HCT116 (cell line): ENCODE results near the gene ARHGEF3. TPM values are rescaled to one million over a fixed set of nuclear protein-coding genes. Genes with fewer than 3 reads are reported as not detected.

ENCODE experiments used
- ATAC-seq: fragments of 200-7000 bp; cut with Tn5 transposase; 2 replicates; pipeline ENCODE4 v1.9.1; 2020; ENCODE audit warnings: mild to moderate bottlenecking, moderate library complexity
- BruUV-seq: library from RNA; stranded (reverse); fragments of 400-500 nt; replicated peaks from 2 replicates; lab custom pipeline; 2021; lab: Mats Ljungman, UMichigan
- CTCF ChIA-PET: fragments of 300-600 bp; sonication (Branson Sonifier 250); formaldehyde crosslinking; loops from one replicate; lab custom pipeline; 2021; ENCODE audit warnings: antibody characterized with exemption; lab: Charles Lee
- POLR2A ChIA-PET: fragments of 300-600, 350-600 bp; sonication (Branson Sonifier 250); formaldehyde crosslinking; loops from one replicate; lab custom pipeline; 2021; ENCODE audit warnings: antibody characterized with exemption; lab: Charles Lee
- RAD21 ChIA-PET, 2 experiments: fragments of 300-600 bp; sonication (Branson Sonifier 250); formaldehyde crosslinking; loops; one replicate each; lab custom pipeline; 2023; ENCODE audit warnings: low total read pairs in 2 of 2; ENCODE audit not compliant: uncharacterized antibody in 2 of 2, unreplicated experiment in 2 of 2, low non-redundant PET in 1 of 2; lab: Charles Lee
- DNase-seq: peaks from one replicate; pipeline ENCODE4 v3.0.0-alpha.2; 2010; ENCODE audit warnings: low read depth, low spot score
- H2AFZ ChIP-seq: fragments of 200-600 bp; shearing (Covaris generic), sonication (generic); 2 replicates; pipeline ENCODE4 v1.6.1; 2017; ENCODE audit warnings: low read depth, mixed run types, mixed read lengths, antibody characterized with exemption, low read length; ENCODE audit not compliant: poor library complexity, severe bottlenecking
- H3K27ac ChIP-seq: 2 replicates; pipeline ENCODE4 v1.5.1; 2012; ENCODE audit warnings: low read depth, low read length
- H3K27me3 ChIP-seq: fragments of 200-600 bp; sonication (generic); 2 replicates; pipeline ENCODE4 v1.6.1; 2016; ENCODE audit warnings: mixed run types, low read length, mixed read lengths; ENCODE audit not compliant: insufficient read depth
- H3K36me3 ChIP-seq, 2 experiments: fragments of 200-500 bp in 1 of 2; fragments of 200-600 bp in 1 of 2; sonication (Bioruptor generic) in 1 of 2; sonication (generic) in 1 of 2; 2 replicates each; pipeline versions ENCODE4 v1.5.1 to v1.6.1; 2014 to 2016; ENCODE audit warnings: low read length in 2 of 2, inconsistent platforms in 1 of 2, mixed read lengths in 1 of 2, mixed run types in 1 of 2; ENCODE audit not compliant: insufficient read depth in 2 of 2, control insufficient read depth in 1 of 2
- H3K4me1 ChIP-seq, 2 experiments: fragments of 200-600 bp in 1 of 2; sonication (generic) in 1 of 2; 2 replicates each; pipeline versions ENCODE4 v1.5.1 to v1.6.1; 2012 to 2017; ENCODE audit warnings: low read length in 2 of 2, inconsistent platforms in 1 of 2, mild to moderate bottlenecking in 1 of 2, mixed read lengths in 1 of 2, mixed run types in 1 of 2, moderate library complexity in 1 of 2; ENCODE audit not compliant: insufficient read depth in 2 of 2, control insufficient read depth in 1 of 2
- H3K4me2 ChIP-seq: fragments of 200-600 bp; sonication (generic); 2 replicates; pipeline ENCODE4 v1.6.1; 2017; ENCODE audit warnings: mixed run types, low read length, mixed read lengths
- H3K4me3 ChIP-seq, 2 experiments: fragments of 200-600 bp in 1 of 2; sonication (generic) in 1 of 2; replicated peaks in 1 of 2; 2 replicates each; pipeline ENCODE4 v1.5.1; 2011 to 2016; ENCODE audit warnings: low read length in 2 of 2, control low read depth in 1 of 2, low read depth in 1 of 2, mild to moderate bottlenecking in 1 of 2, mixed read lengths in 1 of 2, mixed run types in 1 of 2
- H3K79me2 ChIP-seq: fragments of 200-600 bp; sonication (generic); 2 replicates; pipeline ENCODE4 v1.6.1; 2017; ENCODE audit warnings: mild to moderate bottlenecking, mixed run types, low read length, moderate library complexity, mixed read lengths; ENCODE audit not compliant: insufficient read depth
- H3K9ac ChIP-seq: fragments of 200-600 bp; sonication (generic); 2 replicates; pipeline ENCODE4 v1.6.1; 2016; ENCODE audit warnings: low read length, mixed read lengths
- H3K9me2 ChIP-seq: fragments of 200-600 bp; sonication (generic), shearing (Covaris generic); 2 replicates; pipeline ENCODE4 v1.6.1; 2017; ENCODE audit warnings: mixed run types, mild to moderate bottlenecking, moderate library complexity; ENCODE audit not compliant: insufficient read depth
- H3K9me3 ChIP-seq, 2 experiments: fragments of 200-500 bp in 1 of 2; fragments of 200-600 bp in 1 of 2; sonication (Bioruptor generic) in 1 of 2; sonication (generic) in 1 of 2; 2 replicates each; pipeline ENCODE4 v1.6.1; 2014 to 2017; ENCODE audit warnings: low read length in 2 of 2, mixed read lengths in 2 of 2, inconsistent platforms in 1 of 2, low read depth in 1 of 2, mild to moderate bottlenecking in 1 of 2, mixed run types in 1 of 2, moderate library complexity in 1 of 2; ENCODE audit not compliant: control insufficient read depth in 1 of 2, insufficient read depth in 1 of 2
- H4K20me1 ChIP-seq: fragments of 200-600 bp; sonication (generic), shearing (Covaris generic); 2 replicates; pipeline ENCODE4 v1.6.1; 2017; ENCODE audit warnings: mixed run types, mild to moderate bottlenecking, moderate library complexity; ENCODE audit not compliant: insufficient read depth
- CBX3 ChIP-seq: IDR thresholded peaks from 2 replicates; pipeline ENCODE4 v1.6.1; 2012; ENCODE audit warnings: low read depth
- CEBPB ChIP-seq: IDR thresholded peaks from 2 replicates; pipeline ENCODE4 v1.6.1; 2012; ENCODE audit warnings: low read depth
- ELF1 ChIP-seq: IDR thresholded peaks from 2 replicates; pipeline ENCODE4 v1.6.1; 2012; ENCODE audit warnings: low read depth, borderline replicate concordance
- EZH2 ChIP-seq: fragments of 200-600 bp; sonication (generic); IDR thresholded peaks from 2 replicates; pipeline ENCODE4 v1.6.1; 2017; ENCODE audit warnings: antibody characterized with exemption, mixed run types
- SIN3A ChIP-seq: IDR thresholded peaks from 2 replicates; pipeline ENCODE4 v1.6.1; 2012; ENCODE audit warnings: low read depth
- SP1 ChIP-seq: IDR thresholded peaks from 2 replicates; pipeline ENCODE4 v1.6.1; 2012; ENCODE audit warnings: low read depth
- TCF7L2 ChIP-seq: IDR thresholded peaks from 2 replicates; pipeline ENCODE4 v1.7.0; 2011; ENCODE audit warnings: borderline replicate concordance, inconsistent platforms; ENCODE audit not compliant: insufficient read depth, insufficient read length; ENCODE audit errors: extremely low read depth
- YY1 ChIP-seq: IDR thresholded peaks from 2 replicates; pipeline ENCODE4 v1.6.1; 2011; ENCODE audit warnings: low read length, low read depth, moderate library complexity, mild to moderate bottlenecking; ENCODE audit not compliant: insufficient replicate concordance; ENCODE audit errors: extremely low read depth
- ZFX ChIP-seq: fragments of 450-650 bp; IDR thresholded peaks from 2 replicates; pipeline ENCODE4 v1.6.1; 2017
- intact Hi-C: fragments of 100-400 bp; cut with micrococcal nuclease; formaldehyde crosslinking; loops from 2 replicates; pipeline ENCODE4 v1.10.0; 2022
- total RNA-seq: library from RNA; stranded (reverse); gene quantifications from one replicate; pipeline ENCODE4 v1.2.1, GENCODE V29; 2021; ENCODE audit not compliant: unreplicated experiment
- TF ChIP-seq, protein P1 (sequence below): IDR thresholded peaks from 2 replicates; pipeline ENCODE4 v1.6.1; 2011; ENCODE audit warnings: mild to moderate bottlenecking, low read length, moderate library complexity; ENCODE audit not compliant: insufficient replicate concordance; ENCODE audit errors: extremely low read depth
- TF ChIP-seq, protein P2 (sequence below), 3 experiments: fragments of 200-600 bp in 1 of 3; sonication (generic) in 1 of 3; IDR thresholded peaks in 2 of 3; conservative IDR thresholded peaks in 1 of 3; 2 replicates each; pipeline ENCODE4 v1.5.1; 2012 to 2017; ENCODE audit warnings: low read depth in 2 of 3, low read length in 2 of 3, antibody characterized with exemption in 1 of 3, borderline replicate concordance in 1 of 3, control low read depth in 1 of 3, mild to moderate bottlenecking in 1 of 3, mixed read lengths in 1 of 3, mixed run types in 1 of 3, moderate library complexity in 1 of 3; ENCODE audit not compliant: insufficient read depth in 1 of 3

ARHGEF3 gene
- total RNA-seq, 1 experiment from 2014 or later: 18.1 TPM

DNA sequence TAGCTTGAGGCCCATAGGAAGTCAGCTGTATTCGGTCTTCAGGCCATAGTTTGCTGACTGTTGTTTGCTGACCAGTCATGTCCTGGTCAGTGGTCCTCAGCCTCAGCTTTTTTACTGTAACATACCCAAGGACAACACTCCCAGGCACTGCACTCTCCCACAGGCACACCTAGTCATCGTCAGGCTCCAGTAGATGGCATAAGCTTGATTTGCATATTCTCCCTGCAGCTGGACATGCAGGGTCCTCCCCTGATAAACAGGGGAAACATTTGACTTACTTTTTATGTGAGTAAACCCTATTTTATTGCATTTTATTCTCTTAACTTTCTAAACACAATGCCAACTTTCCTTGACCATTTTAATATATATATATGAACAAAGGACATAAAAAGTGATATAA, 22.9 kb downstream of the ARHGEF3 start:
- Histone ChIP-seq H3K4me1 (peaks cover 3 to 11% of the 10 kb centered on the region in 2 experiments), H3K4me2 (no peak overlapping the region), H3K9me2 (no peaks in the 10 kb centered on the region), H3K36me3 (no peaks in the 10 kb centered on the region), H3K27me3 (no peaks in the 10 kb centered on the region), H4K20me1 (no peaks in the 10 kb centered on the region), H3K79me2 (no peaks in the 10 kb centered on the region), H3K4me3 (no peak overlapping the region), H3K9ac (no peak overlapping the region), H3K27ac (no peak overlapping the region), H3K9me3 (no peaks in the 10 kb centered on the region), H2AFZ (no peak overlapping the region)
- ChIA-PET POLR2A (no interaction called here), CTCF (interaction anchor here (1.3 kb wide), 1 partner anchor 20 kb away, joined by 5 read pairs; no protein-coding TSS in a partner anchor), RAD21 (no interaction called here)
- DNase-seq: no peak
- ATAC-seq: no peak
- BruUV-seq: no TSS peak
- intact Hi-C loops: no loop called here
- TF ChIP-seq, protein P1, sequence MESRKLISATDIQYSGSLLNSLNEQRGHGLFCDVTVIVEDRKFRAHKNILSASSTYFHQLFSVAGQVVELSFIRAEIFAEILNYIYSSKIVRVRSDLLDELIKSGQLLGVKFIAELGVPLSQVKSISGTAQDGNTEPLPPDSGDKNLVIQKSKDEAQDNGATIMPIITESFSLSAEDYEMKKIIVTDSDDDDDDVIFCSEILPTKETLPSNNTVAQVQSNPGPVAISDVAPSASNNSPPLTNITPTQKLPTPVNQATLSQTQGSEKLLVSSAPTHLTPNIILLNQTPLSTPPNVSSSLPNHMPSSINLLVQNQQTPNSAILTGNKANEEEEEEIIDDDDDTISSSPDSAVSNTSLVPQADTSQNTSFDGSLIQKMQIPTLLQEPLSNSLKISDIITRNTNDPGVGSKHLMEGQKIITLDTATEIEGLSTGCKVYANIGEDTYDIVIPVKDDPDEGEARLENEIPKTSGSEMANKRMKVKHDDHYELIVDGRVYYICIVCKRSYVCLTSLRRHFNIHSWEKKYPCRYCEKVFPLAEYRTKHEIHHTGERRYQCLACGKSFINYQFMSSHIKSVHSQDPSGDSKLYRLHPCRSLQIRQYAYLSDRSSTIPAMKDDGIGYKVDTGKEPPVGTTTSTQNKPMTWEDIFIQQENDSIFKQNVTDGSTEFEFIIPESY: no peak
- TF ChIP-seq EZH2 (no peak), CBX3 (no peak), ZFX (no peak), ELF1 (no peak), SP1 (no peak), TCF7L2 (no peak), SIN3A (no peak), CEBPB (no peak), YY1 (no peak)
- TF ChIP-seq, protein P2, sequence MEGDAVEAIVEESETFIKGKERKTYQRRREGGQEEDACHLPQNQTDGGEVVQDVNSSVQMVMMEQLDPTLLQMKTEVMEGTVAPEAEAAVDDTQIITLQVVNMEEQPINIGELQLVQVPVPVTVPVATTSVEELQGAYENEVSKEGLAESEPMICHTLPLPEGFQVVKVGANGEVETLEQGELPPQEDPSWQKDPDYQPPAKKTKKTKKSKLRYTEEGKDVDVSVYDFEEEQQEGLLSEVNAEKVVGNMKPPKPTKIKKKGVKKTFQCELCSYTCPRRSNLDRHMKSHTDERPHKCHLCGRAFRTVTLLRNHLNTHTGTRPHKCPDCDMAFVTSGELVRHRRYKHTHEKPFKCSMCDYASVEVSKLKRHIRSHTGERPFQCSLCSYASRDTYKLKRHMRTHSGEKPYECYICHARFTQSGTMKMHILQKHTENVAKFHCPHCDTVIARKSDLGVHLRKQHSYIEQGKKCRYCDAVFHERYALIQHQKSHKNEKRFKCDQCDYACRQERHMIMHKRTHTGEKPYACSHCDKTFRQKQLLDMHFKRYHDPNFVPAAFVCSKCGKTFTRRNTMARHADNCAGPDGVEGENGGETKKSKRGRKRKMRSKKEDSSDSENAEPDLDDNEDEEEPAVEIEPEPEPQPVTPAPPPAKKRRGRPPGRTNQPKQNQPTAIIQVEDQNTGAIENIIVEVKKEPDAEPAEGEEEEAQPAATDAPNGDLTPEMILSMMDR (IDR thresholded peaks at IDR 0.05 in 2 of 3, conservative IDR thresholded peaks at IDR 0.05 in 1 of 3; ENCODE audit: borderline replicate concordance in 1 of 3, insufficient read depth in 1 of 3, low read depth in 2 of 3, low read length in 2 of 3): no peak
